ENCODE data around the gene KCNH8. TPM values are rescaled to one million over a fixed set of nuclear protein-coding genes. Genes with fewer than 3 reads are reported as not detected.

KCNH8 gene
- total RNA-seq, 1 experiment from 2014 or later = 1.3 TPM

DNA sequence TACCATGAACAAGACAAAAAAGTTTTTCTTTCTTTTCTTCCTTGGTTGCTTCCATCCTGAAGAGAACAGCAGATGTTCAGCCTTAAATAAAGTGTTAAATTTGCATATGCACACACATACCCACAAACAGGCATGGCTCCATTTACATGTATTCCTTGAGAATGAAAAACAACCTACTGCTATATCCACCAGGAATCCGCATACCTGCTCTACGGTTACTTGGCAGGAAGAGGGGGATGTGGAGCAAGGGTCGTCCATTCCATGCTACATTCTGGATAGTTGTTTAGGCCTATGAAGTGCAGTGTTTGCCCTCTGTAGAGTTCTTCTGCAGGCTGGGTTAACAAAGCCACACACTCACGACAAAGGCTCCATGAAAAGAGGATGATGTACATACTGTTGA, 322.8 kb downstream of the KCNH8 start:
- Mint-ChIP-seq H3K27ac (ENCODE audit: unreplicated experiment) (no peak overlapping the region), H3K9me3 (ENCODE audit: low read depth, unreplicated experiment) (no peaks in the 10 kb centered on the region), H3K4me3 (ENCODE audit: low read depth, unreplicated experiment) (no peak overlapping the region), H3K4me1 (ENCODE audit: low read depth, unreplicated experiment) (no peaks in the 10 kb centered on the region), H3K36me3 (ENCODE audit: insufficient read depth, unreplicated experiment) (no peaks in the 10 kb centered on the region), H3K27me3 (ENCODE audit: unreplicated experiment) (no peaks in the 10 kb centered on the region)
- TF ChIP-seq, protein P1, sequence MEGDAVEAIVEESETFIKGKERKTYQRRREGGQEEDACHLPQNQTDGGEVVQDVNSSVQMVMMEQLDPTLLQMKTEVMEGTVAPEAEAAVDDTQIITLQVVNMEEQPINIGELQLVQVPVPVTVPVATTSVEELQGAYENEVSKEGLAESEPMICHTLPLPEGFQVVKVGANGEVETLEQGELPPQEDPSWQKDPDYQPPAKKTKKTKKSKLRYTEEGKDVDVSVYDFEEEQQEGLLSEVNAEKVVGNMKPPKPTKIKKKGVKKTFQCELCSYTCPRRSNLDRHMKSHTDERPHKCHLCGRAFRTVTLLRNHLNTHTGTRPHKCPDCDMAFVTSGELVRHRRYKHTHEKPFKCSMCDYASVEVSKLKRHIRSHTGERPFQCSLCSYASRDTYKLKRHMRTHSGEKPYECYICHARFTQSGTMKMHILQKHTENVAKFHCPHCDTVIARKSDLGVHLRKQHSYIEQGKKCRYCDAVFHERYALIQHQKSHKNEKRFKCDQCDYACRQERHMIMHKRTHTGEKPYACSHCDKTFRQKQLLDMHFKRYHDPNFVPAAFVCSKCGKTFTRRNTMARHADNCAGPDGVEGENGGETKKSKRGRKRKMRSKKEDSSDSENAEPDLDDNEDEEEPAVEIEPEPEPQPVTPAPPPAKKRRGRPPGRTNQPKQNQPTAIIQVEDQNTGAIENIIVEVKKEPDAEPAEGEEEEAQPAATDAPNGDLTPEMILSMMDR (IDR thresholded peaks at IDR 0.05; ENCODE audit: unreplicated experiment) = no peak
- DNase-seq = no peak
- no TSS peak for BruUV-seq (replicated peaks)
- intact Hi-C loops (cut with micrococcal nuclease; ENCODE audit: unreplicated experiment) = no loop called here
- CTCF ChIA-PET = no interaction called here

GRCh38 chr3:19473971-19474580, 325.8 kb downstream of the KCNH8 start:
- no peak overlapping the region for H3K4me3 Mint-ChIP-seq (ENCODE audit: low read depth, unreplicated experiment)
- CTCF ChIA-PET = no interaction called here
- no peaks in the 10 kb centered on the region for H3K4me1 Mint-ChIP-seq (ENCODE audit: low read depth, unreplicated experiment)
- intact Hi-C loops (cut with micrococcal nuclease; ENCODE audit: unreplicated experiment) = no loop called here
- H3K27me3 Mint-ChIP-seq (ENCODE audit: unreplicated experiment) = no peaks in the 10 kb centered on the region
- no peaks in the 10 kb centered on the region for H3K36me3 Mint-ChIP-seq (ENCODE audit: insufficient read depth, unreplicated experiment)
- TF ChIP-seq, protein P1 (IDR thresholded peaks at IDR 0.05; ENCODE audit: unreplicated experiment) = no peak
- H3K27ac Mint-ChIP-seq (ENCODE audit: unreplicated experiment) = no peak overlapping the region
- no TSS peak for BruUV-seq (replicated peaks)
- no peak for DNase-seq
- H3K9me3 Mint-ChIP-seq (ENCODE audit: low read depth, unreplicated experiment) = no peaks in the 10 kb centered on the region

DNA sequence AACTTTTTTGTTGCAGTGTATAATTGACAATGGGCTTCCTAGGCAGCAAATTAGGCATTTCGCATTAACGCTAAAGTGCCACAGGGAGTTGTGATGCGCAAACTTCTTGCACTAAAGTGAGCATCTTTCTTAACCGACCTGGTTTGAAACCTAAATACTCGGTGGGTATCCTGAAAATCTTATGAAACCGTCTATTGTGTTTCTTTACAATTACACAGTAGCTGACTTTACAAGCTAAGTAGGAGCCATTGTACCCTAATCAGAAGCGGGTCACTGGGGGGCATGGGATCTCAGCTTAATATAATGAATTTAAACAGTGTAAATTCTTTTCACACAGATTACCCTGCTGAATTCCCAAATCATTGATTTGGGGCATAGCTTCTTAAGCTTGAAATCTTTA, 328.0 kb downstream of the KCNH8 start:
- TF ChIP-seq, protein P1 (IDR thresholded peaks at IDR 0.05; ENCODE audit: unreplicated experiment) = no peak
- intact Hi-C loops (cut with micrococcal nuclease; ENCODE audit: unreplicated experiment) = no loop called here
- Mint-ChIP-seq H3K36me3 (ENCODE audit: insufficient read depth, unreplicated experiment) (no peaks in the 10 kb centered on the region), H3K9me3 (ENCODE audit: low read depth, unreplicated experiment) (no peaks in the 10 kb centered on the region), H3K4me3 (ENCODE audit: low read depth, unreplicated experiment) (no peak overlapping the region), H3K27me3 (ENCODE audit: unreplicated experiment) (no peaks in the 10 kb centered on the region), H3K27ac (ENCODE audit: unreplicated experiment) (no peak overlapping the region), H3K4me1 (ENCODE audit: low read depth, unreplicated experiment) (no peaks in the 10 kb centered on the region)
- no TSS peak for BruUV-seq (replicated peaks)
- DNase-seq = no peak
- CTCF ChIA-PET = no interaction called here

GRCh38 chr3:19485267-19485666, 337.0 kb downstream of the KCNH8 start:
- intact Hi-C loops (cut with micrococcal nuclease; ENCODE audit: unreplicated experiment) = no loop called here
- DNase-seq = no peak

More at GRCh38 chr3:19485267-19485666, 337.0 kb downstream of the KCNH8 start:
- H3K27me3 Mint-ChIP-seq (ENCODE audit: unreplicated experiment) = no peaks in the 10 kb centered on the region
- H3K4me3 Mint-ChIP-seq (ENCODE audit: low read depth, unreplicated experiment) = no peak overlapping the region
- no peaks in the 10 kb centered on the region for H3K9me3 Mint-ChIP-seq (ENCODE audit: low read depth, unreplicated experiment)
- BruUV-seq (replicated peaks) = no TSS peak
- H3K36me3 Mint-ChIP-seq (ENCODE audit: insufficient read depth, unreplicated experiment) = no peaks in the 10 kb centered on the region
- H3K4me1 Mint-ChIP-seq (ENCODE audit: low read depth, unreplicated experiment) = no peaks in the 10 kb centered on the region
- H3K27ac Mint-ChIP-seq (ENCODE audit: unreplicated experiment) = no peak overlapping the region
- CTCF ChIA-PET = no interaction called here
- TF ChIP-seq, protein P1 (IDR thresholded peaks at IDR 0.05; ENCODE audit: unreplicated experiment) = no peak

Data from Calu3 (cell line).